AG08396 (cell line): ENCODE results near the gene COMMD7.
"Not testable (repeated sequence)": the region's sequence is repeated elsewhere in the genome, so short reads cannot be mapped to it uniquely, and the experiment has no call there.

Experiments used
- DNase-seq: peaks from one replicate; pipeline ENCODE4 v3.0.0; 2012; ENCODE audit warnings: low spot score, mixed read lengths

Gene COMMD7

DNA sequence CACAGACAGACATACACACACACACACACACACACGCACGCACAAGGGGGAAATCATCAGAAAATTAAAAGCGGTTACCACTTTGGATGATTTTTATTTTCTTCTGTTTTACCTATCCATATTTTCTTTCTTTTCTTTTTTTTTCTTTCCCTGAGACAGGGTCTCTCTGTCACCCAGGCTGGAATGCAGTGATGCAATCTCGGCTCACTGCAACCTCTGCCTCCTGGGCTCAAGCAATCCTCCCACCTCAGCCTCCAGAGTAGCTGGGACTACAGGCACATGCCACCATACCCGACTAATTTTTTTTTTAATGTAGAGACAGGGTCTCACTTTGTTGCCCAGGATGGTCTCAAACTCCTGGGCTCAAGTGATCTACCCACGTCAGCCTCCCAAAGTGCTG lies 14.8 kb downstream of the COMMD7 start:
- DNase-seq, result not testable (repeated sequence)

DNA sequence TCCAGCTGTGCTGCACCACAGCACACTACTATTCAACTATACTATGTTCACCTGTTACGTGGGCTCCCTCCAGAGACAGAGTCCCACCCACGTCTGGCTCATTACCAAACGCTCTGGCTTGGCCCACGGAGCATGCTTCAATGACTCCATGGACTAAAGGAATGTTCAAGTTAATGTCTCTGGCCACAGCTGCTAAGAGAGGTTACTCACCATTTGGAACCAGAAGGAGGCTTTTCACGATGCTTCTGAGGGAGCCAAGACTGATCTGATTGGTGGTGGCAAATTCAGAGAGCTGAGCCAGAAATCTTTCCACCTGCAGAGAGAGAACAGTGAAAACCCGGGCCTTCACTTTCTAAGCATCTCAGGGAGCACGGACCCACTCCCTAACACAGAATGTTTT lies 15.6 kb downstream of the COMMD7 start:
- peak; percentile 89 for DNase-seq

DNA sequence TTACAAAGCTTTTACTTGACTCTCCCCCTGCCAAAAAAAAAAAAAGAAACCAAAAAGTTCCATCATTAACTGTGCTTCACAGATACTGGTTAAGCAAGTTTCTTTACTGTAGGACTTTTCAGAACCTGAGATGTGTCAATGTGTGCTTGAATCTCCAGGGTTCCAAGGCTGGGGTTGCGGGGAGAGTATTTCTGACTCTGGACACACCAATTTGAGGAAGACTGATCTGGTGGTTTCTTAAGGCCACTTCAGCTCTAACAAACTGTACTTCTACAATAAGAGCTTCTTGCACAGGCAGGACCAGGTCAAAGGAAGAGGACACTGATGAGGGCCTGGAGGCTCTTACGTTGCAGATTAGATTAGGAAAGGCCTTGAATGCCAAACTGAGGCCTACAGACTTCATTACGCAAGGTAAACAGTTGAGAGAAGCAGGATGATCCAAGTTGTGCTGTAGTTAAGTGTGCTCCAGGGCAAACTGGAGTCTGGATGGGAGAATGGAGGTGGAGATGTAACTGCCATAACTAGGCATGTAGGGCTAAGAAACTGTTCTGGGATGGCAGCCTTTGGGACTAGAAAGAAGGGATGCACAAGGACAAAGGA lies 24.4 kb downstream of the COMMD7 start:
- no peak for DNase-seq

DNA sequence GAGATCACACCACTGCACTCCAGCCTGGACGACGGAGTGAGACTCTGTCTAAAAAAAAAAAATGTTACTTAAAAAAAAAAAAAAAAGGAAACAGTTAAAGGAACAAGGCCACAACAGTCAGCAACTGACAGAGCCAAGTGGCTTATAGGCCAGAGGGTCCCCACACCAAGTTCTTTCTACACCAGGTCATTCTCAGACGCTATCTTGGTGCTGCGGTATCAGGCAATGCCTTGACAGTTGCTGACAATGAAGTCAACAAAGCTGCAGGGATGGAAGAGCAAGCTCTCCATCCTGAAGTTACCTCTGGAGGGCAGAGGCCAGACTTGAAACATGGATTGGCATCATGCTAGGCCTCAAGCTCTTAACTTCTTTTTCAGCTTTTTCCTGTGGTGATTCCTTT lies 31.9 kb downstream of the COMMD7 start:
- DNase-seq, result no peak

DNA sequence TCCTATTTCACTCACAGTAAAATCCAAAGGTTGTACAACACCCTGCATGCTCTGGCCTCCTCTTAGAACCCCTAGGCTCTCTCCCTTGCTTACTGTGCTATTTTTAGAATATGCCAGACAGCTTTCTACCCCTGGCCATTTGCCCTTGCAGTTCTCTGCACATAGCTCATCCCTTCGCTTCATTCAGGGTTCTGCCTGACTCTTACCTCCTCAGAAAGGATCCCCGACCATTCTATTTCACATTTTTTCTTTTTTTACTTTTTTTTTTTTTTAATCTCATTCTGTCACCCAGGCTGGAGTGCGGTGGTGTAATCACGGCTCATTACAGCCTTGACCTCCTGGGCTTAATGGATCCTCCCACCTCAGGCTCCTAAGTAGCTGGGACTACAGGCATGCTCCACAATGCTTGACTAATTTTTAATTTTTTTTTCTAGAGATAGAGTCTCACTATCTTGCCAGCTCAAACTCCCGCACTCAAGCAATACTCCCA lies 33.6 kb downstream of the COMMD7 start:
- DNase-seq, result no peak

DNA sequence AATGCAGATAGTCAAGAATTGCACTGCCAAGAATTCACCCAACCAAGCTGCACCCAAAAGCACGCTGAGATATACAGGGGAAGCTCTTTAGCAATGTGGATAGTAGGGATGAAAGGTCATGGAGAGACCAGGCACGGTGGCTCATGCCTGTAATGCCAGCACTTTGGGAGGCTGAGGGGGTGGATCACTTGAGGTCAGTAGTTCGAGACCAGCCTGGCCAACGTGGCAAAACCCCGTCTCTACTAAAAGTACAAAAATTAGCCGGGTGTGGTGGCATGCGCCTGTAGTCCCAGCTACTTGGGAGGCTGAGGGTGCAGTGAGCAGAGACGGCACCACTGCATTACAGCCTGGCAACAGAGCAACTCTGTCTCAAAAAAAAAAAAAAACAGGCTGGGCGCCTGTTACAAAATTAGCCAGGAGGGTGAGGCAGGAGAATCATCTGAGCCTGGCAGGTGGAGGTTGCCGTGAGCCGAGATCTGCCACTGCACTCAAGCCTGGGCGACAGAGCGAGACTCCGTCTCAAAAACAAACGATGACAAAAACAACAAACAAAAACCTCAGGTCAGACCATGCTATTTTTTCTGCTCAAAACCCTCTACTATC lies 34.1 kb downstream of the COMMD7 start:
- DNase-seq, result not testable (repeated sequence)

DNA sequence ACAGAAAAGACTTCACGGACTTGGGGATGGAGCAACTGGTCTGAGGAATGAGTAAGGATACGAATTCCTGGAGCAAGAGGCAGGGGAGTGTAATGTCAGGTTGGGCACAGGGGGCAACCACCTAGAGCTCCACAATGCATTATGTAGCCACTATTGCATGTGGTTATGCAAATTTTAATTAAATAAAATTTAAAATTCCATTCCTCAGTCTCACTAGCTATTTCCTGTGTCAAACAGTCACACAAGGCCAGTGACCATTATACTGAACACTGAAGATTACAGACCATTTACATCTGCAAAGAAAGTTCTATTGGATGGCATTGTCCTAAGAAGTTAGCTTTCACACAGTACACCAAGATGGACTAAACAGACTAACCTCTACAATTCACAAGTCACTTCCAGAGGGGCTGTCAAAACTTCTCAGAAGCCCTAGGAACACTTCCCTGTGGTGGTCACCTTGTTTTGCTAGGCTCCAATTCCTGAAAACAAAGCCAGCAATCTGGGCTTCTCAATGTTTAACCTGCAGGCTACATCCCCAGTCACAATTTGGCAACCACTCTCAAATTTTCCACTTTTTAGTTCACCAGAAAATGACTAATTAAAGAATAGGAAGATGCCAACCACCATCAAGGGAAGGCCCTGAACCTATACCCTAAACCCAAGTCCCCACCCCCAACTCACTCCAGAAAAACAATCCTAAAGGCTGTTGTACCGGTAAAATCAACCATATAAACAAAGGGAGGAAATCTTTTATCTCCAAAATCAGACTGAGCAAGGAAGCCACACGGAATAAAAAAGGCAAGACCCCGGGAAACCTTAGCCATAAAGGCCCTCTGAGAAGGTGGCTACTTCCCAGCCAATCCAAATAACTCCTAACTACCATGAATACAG lies 35.3 kb downstream of the COMMD7 start:
- DNase-seq, result peak; percentile 35

DNA sequence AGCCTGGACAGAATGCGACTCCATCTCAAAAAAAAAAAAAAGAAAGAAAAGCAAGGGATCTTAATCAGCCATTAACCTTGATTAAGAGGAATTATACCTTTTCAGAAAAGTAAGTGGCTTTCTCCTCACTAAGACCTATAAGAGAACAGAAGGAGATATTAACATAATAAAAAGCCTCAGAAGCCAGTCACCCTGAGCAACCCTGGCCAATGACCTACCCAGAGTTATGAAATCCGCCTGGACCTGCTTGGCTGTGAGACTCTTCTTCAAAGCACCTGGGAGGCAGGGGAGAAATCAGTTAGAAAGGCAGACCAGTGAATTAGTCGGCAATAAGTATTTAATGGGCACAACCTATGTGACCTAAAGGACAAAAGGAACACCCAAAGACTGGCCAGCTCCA lies 36.8 kb downstream of the COMMD7 start:
- DNase-seq, result no peak

DNA sequence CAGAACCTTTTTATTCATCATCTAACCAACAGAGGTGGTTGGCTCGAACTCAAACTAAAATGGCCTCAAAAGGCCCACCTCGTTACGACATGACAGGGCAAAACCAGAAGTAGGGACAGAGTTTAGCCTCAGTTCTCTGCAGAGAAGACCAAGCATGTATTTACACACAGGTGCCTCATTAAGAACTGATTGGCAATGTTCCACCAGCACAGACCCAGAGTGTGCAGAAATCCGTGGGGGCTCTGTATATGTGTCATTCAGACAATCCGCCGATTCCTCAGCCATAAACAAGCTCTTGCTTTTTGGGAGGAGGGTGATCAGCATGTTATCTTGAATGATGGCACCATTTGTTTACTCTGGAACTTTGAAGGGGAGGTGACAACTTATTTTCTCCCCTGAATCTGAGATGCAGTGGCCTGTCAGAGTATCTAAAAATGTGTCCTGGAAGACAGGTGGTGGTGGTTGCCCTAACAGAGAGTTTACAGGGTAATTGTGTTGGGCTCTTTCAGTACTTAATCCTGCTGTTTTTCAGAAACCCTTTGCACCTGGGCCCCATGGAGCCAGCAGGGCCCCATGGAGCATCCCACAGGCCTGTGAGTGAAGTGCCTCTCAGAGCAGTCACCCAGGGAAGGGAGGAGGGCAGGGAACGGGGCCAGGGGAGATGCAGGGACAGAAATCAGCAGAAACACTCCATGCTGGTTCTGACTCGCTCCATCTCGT lies 40.4 kb downstream of the COMMD7 start:
- no peak for DNase-seq

DNA sequence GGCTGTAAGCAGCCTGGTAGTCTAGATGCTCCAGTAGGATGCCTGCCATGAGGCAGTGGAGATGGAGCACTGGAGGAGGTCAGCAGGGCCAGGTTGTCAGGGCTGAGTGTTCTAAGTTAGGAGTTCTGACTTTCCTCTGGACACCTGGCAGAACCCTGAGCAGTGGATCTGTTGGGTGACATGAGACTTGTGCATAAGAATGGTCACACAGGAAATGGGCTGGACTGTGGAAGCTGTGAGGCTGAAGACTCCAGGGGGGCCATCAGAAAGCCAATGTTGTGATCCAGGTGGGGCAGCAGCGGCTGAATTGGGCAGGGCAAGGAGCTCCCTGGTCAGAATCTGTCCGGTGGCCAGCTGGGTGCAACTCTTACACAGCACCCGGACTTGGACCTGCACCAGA lies 45.7 kb downstream of the COMMD7 start:
- DNase-seq, result no peak

DNA sequence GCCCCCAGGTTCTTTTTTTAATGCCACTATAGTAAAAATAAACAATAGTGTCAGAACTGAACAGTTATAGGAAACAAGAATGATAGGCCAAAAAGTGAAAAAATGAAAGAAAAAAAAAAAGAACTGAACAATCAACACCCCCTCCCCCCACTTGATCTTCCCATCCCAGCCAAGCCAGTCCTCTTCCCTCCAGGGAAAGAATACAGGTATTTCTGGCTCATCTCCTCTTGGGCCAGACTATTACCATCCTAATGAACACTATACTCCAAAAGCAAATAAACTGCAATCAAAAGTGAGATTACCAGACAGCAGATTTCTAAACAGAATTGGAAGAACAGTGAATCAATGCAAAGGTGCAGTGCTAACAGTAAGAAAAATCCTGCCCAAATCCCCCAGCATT lies 48.2 kb downstream of the COMMD7 start:
- no peak for DNase-seq

DNA sequence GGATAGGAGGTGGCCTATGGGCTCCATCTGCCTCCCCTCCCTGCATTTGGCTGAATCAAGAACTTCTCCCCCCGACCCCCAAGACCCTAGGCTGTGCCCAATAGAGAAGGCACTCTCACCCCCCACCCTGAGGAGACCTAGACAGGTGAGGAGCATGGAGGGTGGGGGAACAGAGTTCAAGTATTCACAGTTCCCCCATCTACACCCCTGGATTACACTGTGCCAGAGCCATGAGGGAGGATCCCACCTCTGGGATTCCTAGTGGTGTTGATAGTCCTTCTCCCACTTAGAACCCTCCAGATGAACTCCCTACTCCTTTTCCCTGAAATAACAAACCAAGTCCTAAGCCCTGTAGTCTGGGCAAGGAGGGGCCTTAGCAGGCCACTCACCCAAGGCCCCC lies 54.3 kb downstream of the COMMD7 start:
- DNase-seq, result not testable (repeated sequence)

DNA sequence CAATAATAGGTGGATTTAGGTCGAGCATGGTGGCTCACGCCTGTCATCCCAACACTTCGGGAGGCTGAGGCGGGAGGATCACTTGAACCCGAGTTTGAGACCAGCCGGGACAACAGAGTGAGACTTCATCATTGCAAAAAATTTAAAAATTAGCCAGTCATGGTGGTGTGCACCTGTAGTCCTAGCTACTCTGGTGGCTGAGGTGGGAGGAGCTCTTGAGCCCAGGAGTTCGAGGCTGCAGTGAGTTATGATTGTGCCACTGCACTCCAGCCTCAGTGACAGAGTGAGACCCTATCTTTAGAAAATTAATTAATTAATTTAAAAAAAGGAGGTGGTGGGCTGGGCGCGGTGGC lies 56.1 kb downstream of the COMMD7 start:
- DNase-seq, result no peak

DNA sequence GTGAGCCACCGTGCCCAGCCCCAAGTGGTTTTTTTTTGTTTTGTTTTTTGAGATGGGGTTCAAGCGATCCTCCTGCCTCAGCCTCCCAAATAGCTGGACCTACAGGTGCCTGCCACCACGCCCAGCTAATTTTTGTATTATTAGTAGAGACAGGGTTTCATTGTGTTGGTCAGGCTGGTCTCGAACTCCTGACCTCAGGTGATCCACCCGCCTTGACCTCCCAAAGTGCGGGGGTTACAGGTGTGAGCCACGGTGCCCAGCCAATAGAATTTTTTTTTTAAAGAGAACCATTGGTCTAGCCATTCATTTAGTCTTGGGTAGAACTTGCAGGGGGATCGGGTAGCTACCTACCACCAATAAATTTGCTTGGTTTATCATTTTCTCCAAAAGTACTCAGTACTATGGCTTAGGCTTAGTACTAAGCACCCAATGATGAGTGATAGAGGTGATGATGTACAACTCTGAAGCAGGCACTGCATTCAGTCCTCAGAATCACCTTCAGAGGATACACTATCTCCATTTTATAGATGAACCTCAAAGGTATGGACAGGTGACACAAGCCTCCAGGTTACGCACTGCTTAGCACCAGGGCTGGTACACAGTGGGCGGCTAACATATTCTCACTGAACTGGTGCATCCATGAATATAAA lies 56.6 kb downstream of the COMMD7 start:
- DNase-seq, result no peak

DNA sequence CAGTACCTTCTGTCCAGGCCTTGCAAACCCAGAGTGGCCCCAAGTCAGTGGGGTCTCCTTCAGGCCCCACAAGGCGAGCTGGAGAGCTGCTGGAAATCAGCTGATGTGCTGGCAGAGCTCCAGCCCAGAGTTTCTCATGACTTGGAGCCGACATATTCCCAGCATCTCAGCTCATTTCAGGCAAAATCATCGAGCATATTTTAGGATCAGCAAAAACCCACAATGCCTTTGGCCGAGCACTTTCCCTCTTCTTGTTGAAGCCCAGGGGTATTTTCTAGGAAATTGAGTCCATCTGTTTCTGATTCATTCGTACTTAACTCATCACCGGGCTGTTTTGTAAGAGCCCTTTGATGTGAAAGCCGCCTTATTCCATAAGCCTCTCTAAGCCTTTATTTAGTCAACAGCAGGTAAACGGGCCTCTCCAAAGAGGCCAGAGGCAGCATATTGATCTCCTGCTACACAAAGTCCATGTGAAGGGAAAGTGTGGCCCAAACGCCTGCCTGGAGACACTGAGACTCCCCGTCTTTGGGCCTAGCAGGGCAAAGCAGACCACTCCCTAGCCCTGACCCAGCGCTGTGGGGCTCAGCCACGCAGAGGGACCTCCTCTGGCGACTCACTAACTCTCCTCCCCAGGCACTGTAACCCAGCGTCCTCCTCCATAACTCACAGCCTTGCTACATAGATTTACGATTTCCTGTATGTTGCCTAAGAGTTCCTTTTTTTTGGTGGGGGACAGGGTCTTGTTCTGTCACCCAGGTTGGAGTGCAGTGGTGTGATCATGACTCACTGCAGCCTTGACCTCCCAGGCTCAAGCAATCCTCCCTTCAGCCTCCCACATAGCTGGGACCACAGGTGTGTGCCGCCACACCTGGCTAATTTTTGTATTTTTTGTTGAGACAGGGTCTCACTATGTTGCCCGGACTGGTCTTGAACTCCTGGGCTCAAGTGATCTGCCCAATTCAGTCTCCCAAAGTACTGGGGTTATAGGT lies 57.4 kb downstream of the COMMD7 start:
- DNase-seq, result peak; percentile 62

DNA sequence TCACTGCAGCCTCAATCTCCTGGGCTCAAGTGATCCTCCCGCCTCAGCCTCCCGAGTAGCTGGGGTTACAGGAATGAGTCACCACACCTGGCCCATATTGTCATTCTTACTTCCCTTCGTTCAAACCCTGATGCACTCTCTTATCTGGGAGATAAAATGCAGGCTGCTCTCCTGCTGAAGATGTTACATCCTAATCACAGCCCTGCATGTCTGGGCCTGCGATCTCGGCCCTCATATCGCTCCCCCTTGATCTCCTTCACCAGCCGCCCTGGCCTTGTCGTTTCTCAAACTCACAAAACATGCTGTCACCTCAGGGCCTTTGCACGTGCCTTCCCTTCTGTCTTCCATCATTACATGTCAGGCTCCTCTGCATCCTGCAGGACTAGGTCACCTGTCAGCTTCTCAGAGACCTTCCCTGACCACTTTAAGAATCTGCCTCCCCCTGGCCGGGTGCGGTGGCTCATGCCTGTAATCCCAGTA lies 60.7 kb downstream of the COMMD7 start:
- DNase-seq, result no peak

DNA sequence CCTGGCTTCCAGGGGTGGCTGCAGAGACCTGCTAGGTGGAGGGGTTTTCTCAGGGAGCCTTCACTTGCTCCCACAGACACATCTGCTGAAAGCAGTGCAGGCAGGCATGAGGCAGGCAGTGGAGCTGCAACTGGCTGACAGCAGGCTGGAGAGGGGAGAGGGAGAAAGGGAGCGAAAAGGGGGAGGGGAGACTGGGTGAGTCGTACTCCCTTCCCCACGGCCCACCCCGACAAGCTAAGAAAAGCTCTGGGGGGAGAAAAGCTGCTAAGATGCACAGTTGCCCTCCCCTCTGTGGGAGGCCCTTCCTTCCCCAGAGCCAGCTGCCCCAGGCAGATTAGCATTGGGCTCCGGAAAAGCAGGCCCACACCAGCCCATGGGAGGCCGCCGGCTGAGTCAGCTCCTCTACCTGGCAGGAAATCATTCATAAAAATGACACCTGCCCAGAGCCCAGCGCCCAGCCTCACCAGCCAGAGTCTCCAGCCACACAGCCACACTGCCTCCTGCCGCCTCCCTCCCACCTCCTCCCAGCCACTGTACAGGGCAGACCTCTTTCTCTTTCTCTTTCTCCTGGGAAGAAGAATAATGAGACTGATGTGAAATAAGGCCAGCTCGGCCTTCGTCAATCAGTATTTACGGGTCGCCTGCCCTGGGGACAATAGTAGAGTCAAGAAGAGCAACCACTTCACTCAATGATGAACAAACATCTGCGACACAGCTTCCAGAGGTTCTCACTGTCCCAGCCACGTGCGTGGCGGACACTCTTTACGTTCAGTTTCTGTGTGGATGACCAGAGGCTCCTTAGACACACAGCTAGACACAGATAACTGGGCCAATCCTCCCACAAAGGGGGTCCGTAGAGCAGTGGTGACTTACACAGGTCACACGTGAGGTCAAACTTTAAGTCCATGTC lies 61.8 kb downstream of the COMMD7 start:
- DNase-seq, result no peak

DNA sequence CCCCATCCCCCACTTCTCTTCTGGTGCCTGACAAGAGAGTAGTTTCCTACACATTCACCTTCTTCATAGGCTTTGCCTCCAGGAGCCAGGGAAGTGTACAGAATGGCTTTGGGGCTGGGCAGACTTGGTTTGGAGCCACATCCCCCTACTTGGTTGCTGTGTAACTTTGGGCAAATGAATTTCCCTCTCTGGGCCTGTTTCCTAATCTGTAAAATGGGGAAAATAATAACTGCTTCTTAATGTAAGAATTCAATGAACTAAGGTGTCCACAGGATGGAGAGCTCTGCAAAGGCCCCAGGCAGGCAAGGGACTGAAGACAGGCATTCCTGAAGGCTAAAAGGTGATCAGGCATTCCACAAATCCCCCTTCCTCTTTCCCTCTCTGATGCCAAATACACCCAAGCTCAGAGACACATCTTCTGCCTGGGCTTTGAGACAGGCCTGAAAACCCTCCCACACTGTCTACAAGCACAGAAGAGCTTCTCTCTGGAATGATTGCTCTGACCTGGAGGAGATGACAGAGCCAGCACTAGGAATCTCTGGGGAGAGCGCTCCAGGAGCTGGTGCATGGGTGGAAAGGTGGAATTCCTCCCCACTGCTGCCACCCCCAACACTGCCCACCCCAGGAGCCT lies 62.6 kb downstream of the COMMD7 start:
- DNase-seq, result no peak

DNA sequence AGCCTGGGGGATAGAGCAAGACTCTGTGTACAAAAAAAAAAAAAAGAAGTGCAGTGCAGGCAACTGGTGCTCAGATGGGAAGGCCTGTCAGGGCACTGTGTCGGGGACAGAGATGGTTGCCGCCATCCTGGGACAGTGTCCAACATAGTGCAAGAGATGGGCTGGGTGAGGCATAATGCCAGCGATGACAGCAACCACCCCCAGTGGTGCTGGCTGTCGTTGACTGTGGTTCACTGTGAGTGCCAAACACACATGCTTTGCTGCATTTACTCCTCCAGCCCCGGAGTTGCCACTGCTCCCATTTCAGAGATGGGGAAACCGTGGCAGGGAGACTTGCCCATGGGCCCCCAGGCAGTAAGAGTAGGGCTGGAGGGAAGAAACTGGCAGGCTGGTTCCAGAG lies 64.3 kb downstream of the COMMD7 start:
- peak; percentile 35 for DNase-seq
